Measurements from ENCODE around the gene RTN4R. TPM values are rescaled to one million over a fixed set of nuclear protein-coding genes. Genes with fewer than 3 reads are reported as not detected.

RTN4R gene
- total and polyA plus RNA-seq, 2 donors (not counting 1 experiment from before 2014, with no cell fraction given) = 0.42 to 0.79 TPM

- Mint-ChIP-seq H3K27me3 (peaks cover 7% of the 10 kb centered on the region), H3K9me3 (ENCODE audit: insufficient read depth) (no peaks in the 10 kb centered on the region), H3K27ac (no peak overlapping the region), H3K4me1 (no peaks in the 10 kb centered on the region), H3K4me3 (no peak overlapping the region)
- no peaks in the 10 kb centered on the region for H3K9me3 ChIP-seq (ENCODE audit: control extremely low read depth in 1 of 3, control insufficient read depth in 2 of 3, insufficient read depth in 1 of 3, low read length in 2 of 3)
- no peaks in the 10 kb centered on the region for H3K79me2 ChIP-seq (ENCODE audit: control insufficient read depth, insufficient read depth, low read length)
- H2AFZ ChIP-seq (ENCODE audit: insufficient read depth, low read depth, low read length, poor library complexity, severe bottlenecking) = no peak overlapping the region
- H3K27ac ChIP-seq (ENCODE audit: low read length in 2 of 2) = no peak overlapping the region
- peaks cover 0 to 2% (median 0%) of the 10 kb centered on the region in 4 experiments for H3K27me3 ChIP-seq (replicated peaks in 1 of 4; ENCODE audit: control extremely low read depth in 1 of 4, control insufficient read depth in 3 of 4, insufficient read depth in 4 of 4, low read length in 3 of 4)
- H3K36me3 ChIP-seq (replicated peaks in 1 of 2; ENCODE audit: control extremely low read depth in 1 of 2, control insufficient read depth in 1 of 2, extremely low read depth in 1 of 2, insufficient read depth in 2 of 2, low read length in 1 of 2) = no peaks in the 10 kb centered on the region
- no peak for DNase-seq
- TF ChIP-seq, protein P1, sequence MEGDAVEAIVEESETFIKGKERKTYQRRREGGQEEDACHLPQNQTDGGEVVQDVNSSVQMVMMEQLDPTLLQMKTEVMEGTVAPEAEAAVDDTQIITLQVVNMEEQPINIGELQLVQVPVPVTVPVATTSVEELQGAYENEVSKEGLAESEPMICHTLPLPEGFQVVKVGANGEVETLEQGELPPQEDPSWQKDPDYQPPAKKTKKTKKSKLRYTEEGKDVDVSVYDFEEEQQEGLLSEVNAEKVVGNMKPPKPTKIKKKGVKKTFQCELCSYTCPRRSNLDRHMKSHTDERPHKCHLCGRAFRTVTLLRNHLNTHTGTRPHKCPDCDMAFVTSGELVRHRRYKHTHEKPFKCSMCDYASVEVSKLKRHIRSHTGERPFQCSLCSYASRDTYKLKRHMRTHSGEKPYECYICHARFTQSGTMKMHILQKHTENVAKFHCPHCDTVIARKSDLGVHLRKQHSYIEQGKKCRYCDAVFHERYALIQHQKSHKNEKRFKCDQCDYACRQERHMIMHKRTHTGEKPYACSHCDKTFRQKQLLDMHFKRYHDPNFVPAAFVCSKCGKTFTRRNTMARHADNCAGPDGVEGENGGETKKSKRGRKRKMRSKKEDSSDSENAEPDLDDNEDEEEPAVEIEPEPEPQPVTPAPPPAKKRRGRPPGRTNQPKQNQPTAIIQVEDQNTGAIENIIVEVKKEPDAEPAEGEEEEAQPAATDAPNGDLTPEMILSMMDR (IDR thresholded peaks at IDR 0.05) = no peak
- TF ChIP-seq EZH2 (IDR thresholded peaks at IDR 0.05; ENCODE audit: borderline replicate concordance, insufficient read depth, low read depth, low read length, poor library complexity, severe bottlenecking) = no peak
- H3K4me3 ChIP-seq (ENCODE audit: control extremely low read depth in 1 of 5, extremely low read depth in 1 of 5, insufficient read depth in 1 of 5, low read depth in 2 of 5, low read length in 4 of 5) = no peak overlapping the region
- no peaks in the 10 kb centered on the region for H4K20me1 ChIP-seq (ENCODE audit: control insufficient read depth, insufficient read depth, low read length, poor library complexity, severe bottlenecking)
- 96% methylated on average over 1 of the region's 1 CpG for WGBS (ENCODE audit: insufficient coverage)
- ATAC-seq (ENCODE audit: low read depth) = no peak
- POLR2A ChIA-PET = no interaction called here
- H3K4me1 ChIP-seq (ENCODE audit: control insufficient read depth in 2 of 2, insufficient read depth in 2 of 2, low read length in 2 of 2) = no peaks in the 10 kb centered on the region
- no peak overlapping the region for H3K4me2 ChIP-seq (replicated peaks; ENCODE audit: low read depth, low read length, poor library complexity, severe bottlenecking)
- H3K9ac ChIP-seq (ENCODE audit: low read length) = no peak overlapping the region
- CTCF ChIA-PET = no interaction called here
- intact Hi-C loops (cut with micrococcal nuclease) = no loop called here
Measured at GRCh38 chr22:20199413-20199842, 68.7 kb downstream of the RTN4R start.

GRCh38 chr22:20198557-20199319, 69.4 kb downstream of the RTN4R start:
- Mint-ChIP-seq H3K9me3 (ENCODE audit: insufficient read depth) (no peaks in the 10 kb centered on the region), H3K4me3 (no peak overlapping the region), H3K27ac (no peak overlapping the region), H3K27me3 (peaks cover 7% of the 10 kb centered on the region), H3K4me1 (no peaks in the 10 kb centered on the region)
- H3K27me3 ChIP-seq (replicated peaks in 1 of 4; ENCODE audit: control extremely low read depth in 1 of 4, control insufficient read depth in 3 of 4, insufficient read depth in 4 of 4, low read length in 3 of 4) = peaks cover 0 to 2% (median 0%) of the 10 kb centered on the region in 4 experiments
- ChIA-PET CTCF (no interaction called here), POLR2A (no interaction called here)
- no peaks in the 10 kb centered on the region for H3K36me3 ChIP-seq (replicated peaks in 1 of 2; ENCODE audit: control extremely low read depth in 1 of 2, control insufficient read depth in 1 of 2, extremely low read depth in 1 of 2, insufficient read depth in 2 of 2, low read length in 1 of 2)
- no peaks in the 10 kb centered on the region for H4K20me1 ChIP-seq (ENCODE audit: control insufficient read depth, insufficient read depth, low read length, poor library complexity, severe bottlenecking)
- H2AFZ ChIP-seq (ENCODE audit: insufficient read depth, low read depth, low read length, poor library complexity, severe bottlenecking) = no peak overlapping the region
- no peak overlapping the region for H3K4me3 ChIP-seq (ENCODE audit: control extremely low read depth in 1 of 5, extremely low read depth in 1 of 5, insufficient read depth in 1 of 5, low read depth in 2 of 5, low read length in 4 of 5)
- no peak overlapping the region for H3K4me2 ChIP-seq (replicated peaks; ENCODE audit: low read depth, low read length, poor library complexity, severe bottlenecking)
- no peak overlapping the region for H3K9ac ChIP-seq (ENCODE audit: low read length)
- H3K79me2 ChIP-seq (ENCODE audit: control insufficient read depth, insufficient read depth, low read length) = no peaks in the 10 kb centered on the region
- ATAC-seq (ENCODE audit: low read depth) = no peak
- no peak for TF ChIP-seq EZH2 (IDR thresholded peaks at IDR 0.05; ENCODE audit: borderline replicate concordance, insufficient read depth, low read depth, low read length, poor library complexity, severe bottlenecking)
- TF ChIP-seq, protein P1 (IDR thresholded peaks at IDR 0.05) = no peak
- no peaks in the 10 kb centered on the region for H3K4me1 ChIP-seq (ENCODE audit: control insufficient read depth in 2 of 2, insufficient read depth in 2 of 2, low read length in 2 of 2)
- H3K27ac ChIP-seq (ENCODE audit: low read length in 2 of 2) = no peak overlapping the region
- H3K9me3 ChIP-seq (ENCODE audit: control extremely low read depth in 1 of 3, control insufficient read depth in 2 of 3, insufficient read depth in 1 of 3, low read length in 2 of 3) = no peaks in the 10 kb centered on the region
- intact Hi-C loops (cut with micrococcal nuclease) = no loop called here
- 89% methylated on average over 4 of the region's 10 CpGs for WGBS (ENCODE audit: insufficient coverage)
- DNase-seq = no peak
